ENCODE results near the gene DPP6.

The DPP6 gene

GRCh38 chr7:154451480-154452457 lies 399.6 kb downstream of the DPP6 start:
- DNase-seq (ENCODE audit: low spot score), result no peak

- DNase-seq (ENCODE audit: low spot score), result no peak
Measured at GRCh38 chr7:154463794-154464193, 411.6 kb downstream of the DPP6 start.

- DNase-seq (ENCODE audit: low spot score), result no peak
Measured at GRCh38 chr7:154469652-154470051, 417.5 kb downstream of the DPP6 start.

- DNase-seq (ENCODE audit: low spot score), result no peak
Measured at GRCh38 chr7:154472343-154472742, 420.1 kb downstream of the DPP6 start.

GRCh38 chr7:154473360-154473759 lies 421.2 kb downstream of the DPP6 start:
- no peak for DNase-seq (ENCODE audit: low spot score)

- no peak for DNase-seq (ENCODE audit: low spot score)
Measured at GRCh38 chr7:154474903-154475520, 422.8 kb downstream of the DPP6 start.

GRCh38 chr7:154475864-154476263 lies 423.7 kb downstream of the DPP6 start:
- no peak for DNase-seq (ENCODE audit: low spot score)

GRCh38 chr7:154480817-154481216 lies 428.6 kb downstream of the DPP6 start:
- no peak for DNase-seq (ENCODE audit: low spot score)

GRCh38 chr7:154482863-154483262 lies 430.7 kb downstream of the DPP6 start:
- DNase-seq (ENCODE audit: low spot score), result no peak

- peak; percentile 57 for DNase-seq (ENCODE audit: low spot score)
Measured at GRCh38 chr7:154484406-154484805, 432.2 kb downstream of the DPP6 start.

GRCh38 chr7:154484943-154485342 lies 432.7 kb downstream of the DPP6 start:
- DNase-seq (ENCODE audit: low spot score), result no peak

GRCh38 chr7:154489897-154490296 lies 437.7 kb downstream of the DPP6 start:
- DNase-seq (ENCODE audit: low spot score), result no peak

GRCh38 chr7:154493594-154493993 lies 441.4 kb downstream of the DPP6 start:
- DNase-seq (ENCODE audit: low spot score), result no peak

GRCh38 chr7:154497751-154498150 lies 445.6 kb downstream of the DPP6 start:
- DNase-seq (ENCODE audit: low spot score), result no peak

GRCh38 chr7:154503962-154504550 lies 451.9 kb downstream of the DPP6 start:
- DNase-seq (ENCODE audit: low spot score), result peak; percentile 42

GRCh38 chr7:154504918-154505317 lies 452.7 kb downstream of the DPP6 start:
- DNase-seq (ENCODE audit: low spot score), result no peak

GRCh38 chr7:154505362-154505761 lies 453.2 kb downstream of the DPP6 start:
- DNase-seq (ENCODE audit: low spot score), result no peak

GRCh38 chr7:154509192-154509591 lies 457.0 kb downstream of the DPP6 start:
- no peak for DNase-seq (ENCODE audit: low spot score)

- no peak for DNase-seq (ENCODE audit: low spot score)
Measured at GRCh38 chr7:154512121-154512833, 460.1 kb downstream of the DPP6 start.

GRCh38 chr7:154517768-154518167 lies 465.6 kb downstream of the DPP6 start:
- no peak for DNase-seq (ENCODE audit: low spot score)

- no peak for DNase-seq (ENCODE audit: low spot score)
Measured at GRCh38 chr7:154519229-154519628, 467.0 kb downstream of the DPP6 start.

GRCh38 chr7:154530136-154530535 lies 477.9 kb downstream of the DPP6 start:
- DNase-seq (ENCODE audit: low spot score), result no peak
